Left lung (tissue), 10 donors: ENCODE results near the gene STAB2. TPM values are rescaled to one million over a fixed set of nuclear protein-coding genes. Genes with fewer than 3 reads are reported as not detected.

ENCODE experiments used
- ATAC-seq: fragments of 200-7000 bp; cut with Tn5 transposase; one replicate; pipeline ENCODE4 v1.9.1; 2020; ENCODE audit warnings: moderate library complexity
- DNase-seq, 4 donors: peaks; one replicate each; pipeline ENCODE4 v3.0.0-alpha.2; 2013 to 2020
- H3K27ac ChIP-seq, 2 donors: fragments of 200-600 bp; sonication (generic) in 1 of 2; one replicate each; pipeline versions ENCODE4 v1.5.0 to v1.8.0; 2020 to 2021
- H3K27me3 ChIP-seq, 2 donors: fragments of 200-600 bp; sonication (generic) in 1 of 2; one replicate each; pipeline versions ENCODE4 v1.5.0 to v1.8.0; 2020 to 2021
- H3K36me3 ChIP-seq, 2 donors: fragments of 200-600 bp; sonication (generic) in 1 of 2; one replicate each; pipeline versions ENCODE4 v1.5.0 to v1.8.0; 2020 to 2021
- H3K4me1 ChIP-seq, 2 donors: fragments of 200-600 bp; one replicate each; pipeline ENCODE4 v1.8.0; 2021
- H3K4me3 ChIP-seq, 2 donors: fragments of 200-600 bp; sonication (generic) in 1 of 2; one replicate each; pipeline versions ENCODE4 v1.5.0 to v1.8.0; 2020 to 2021; ENCODE audit warnings: mild to moderate bottlenecking in 1 of 2
- H3K9me3 ChIP-seq, 2 donors: fragments of 200-600 bp; sonication (generic) in 1 of 2; one replicate each; pipeline versions ENCODE4 v1.5.0 to v1.8.0; 2020 to 2021
- intact Hi-C, 2 donors: fragments of 100-400 bp; cut with DNase I; formaldehyde crosslinking; loops; one replicate each; pipeline versions ENCODE4 v1.11.2 to v1.14.2; 2022
- polyA plus RNA-seq, 6 donors: library from polyadenylated mRNA; unstranded; fragments of 120-200 nt; gene quantifications; one replicate each; pipeline ENCODE4 v1.2.1, GENCODE V29; 2013; ENCODE audit not compliant: insufficient read length in 6 of 6
- total RNA-seq, 2 donors: library from RNA; stranded (reverse); fragmentation: NEBNext Ultra II Directional; extraction: Animal tissue kit (Norgen Biotek cat#: 25700); gene quantifications; one replicate each; pipeline ENCODE4 v1.2.1, GENCODE V29; 2021
- TF ChIP-seq, protein P1 (sequence below), 2 donors: fragments of 200-600 bp; sonication (generic) in 1 of 2; IDR thresholded peaks; one replicate each; pipeline versions ENCODE4 v1.5.0 to v1.8.0; 2021; ENCODE audit warnings: antibody characterized with exemption in 2 of 2
- donor health status: DM: no; HTN: yes; CAD: no.
- donor health status: DM: no; HTN: no; CAD: no.

The STAB2 gene
- total and polyA plus RNA-seq, 8 donors, result 1.3 to 41.9 (median 31.5) TPM

DNA sequence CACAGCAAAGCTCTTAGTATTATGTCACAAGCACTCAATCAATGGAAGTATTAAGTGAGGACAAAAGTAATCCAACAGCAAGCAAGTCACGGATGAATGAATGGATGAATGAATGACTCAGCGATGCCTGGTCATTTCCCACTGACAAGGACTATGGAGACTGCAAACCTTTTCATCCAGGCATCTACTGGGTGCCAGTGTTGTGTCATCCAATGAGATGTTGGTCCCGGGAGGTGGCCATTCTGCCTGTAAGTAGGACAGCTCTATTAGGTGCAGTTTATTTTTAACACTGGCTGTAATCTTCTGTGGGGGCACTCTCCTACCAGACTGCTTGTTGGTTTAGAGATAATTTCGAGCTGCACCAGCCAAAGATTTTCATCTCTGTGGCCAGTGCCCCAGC is 39.4 kb downstream of the STAB2 start:
- no peak for ATAC-seq
- Histone ChIP-seq H3K27ac (no peak overlapping the region), H3K27me3 (no peaks in the 10 kb centered on the region), H3K4me1 (no peaks in the 10 kb centered on the region), H3K9me3 (no peaks in the 10 kb centered on the region), H3K36me3 (no peaks in the 10 kb centered on the region), H3K4me3 (no peak overlapping the region)
- intact Hi-C loops, result no loop called here
- peak in 1 of 4 donors; percentile 15 for DNase-seq
- TF ChIP-seq, protein P1, sequence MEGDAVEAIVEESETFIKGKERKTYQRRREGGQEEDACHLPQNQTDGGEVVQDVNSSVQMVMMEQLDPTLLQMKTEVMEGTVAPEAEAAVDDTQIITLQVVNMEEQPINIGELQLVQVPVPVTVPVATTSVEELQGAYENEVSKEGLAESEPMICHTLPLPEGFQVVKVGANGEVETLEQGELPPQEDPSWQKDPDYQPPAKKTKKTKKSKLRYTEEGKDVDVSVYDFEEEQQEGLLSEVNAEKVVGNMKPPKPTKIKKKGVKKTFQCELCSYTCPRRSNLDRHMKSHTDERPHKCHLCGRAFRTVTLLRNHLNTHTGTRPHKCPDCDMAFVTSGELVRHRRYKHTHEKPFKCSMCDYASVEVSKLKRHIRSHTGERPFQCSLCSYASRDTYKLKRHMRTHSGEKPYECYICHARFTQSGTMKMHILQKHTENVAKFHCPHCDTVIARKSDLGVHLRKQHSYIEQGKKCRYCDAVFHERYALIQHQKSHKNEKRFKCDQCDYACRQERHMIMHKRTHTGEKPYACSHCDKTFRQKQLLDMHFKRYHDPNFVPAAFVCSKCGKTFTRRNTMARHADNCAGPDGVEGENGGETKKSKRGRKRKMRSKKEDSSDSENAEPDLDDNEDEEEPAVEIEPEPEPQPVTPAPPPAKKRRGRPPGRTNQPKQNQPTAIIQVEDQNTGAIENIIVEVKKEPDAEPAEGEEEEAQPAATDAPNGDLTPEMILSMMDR (IDR thresholded peaks at IDR 0.05), result no peak

DNA sequence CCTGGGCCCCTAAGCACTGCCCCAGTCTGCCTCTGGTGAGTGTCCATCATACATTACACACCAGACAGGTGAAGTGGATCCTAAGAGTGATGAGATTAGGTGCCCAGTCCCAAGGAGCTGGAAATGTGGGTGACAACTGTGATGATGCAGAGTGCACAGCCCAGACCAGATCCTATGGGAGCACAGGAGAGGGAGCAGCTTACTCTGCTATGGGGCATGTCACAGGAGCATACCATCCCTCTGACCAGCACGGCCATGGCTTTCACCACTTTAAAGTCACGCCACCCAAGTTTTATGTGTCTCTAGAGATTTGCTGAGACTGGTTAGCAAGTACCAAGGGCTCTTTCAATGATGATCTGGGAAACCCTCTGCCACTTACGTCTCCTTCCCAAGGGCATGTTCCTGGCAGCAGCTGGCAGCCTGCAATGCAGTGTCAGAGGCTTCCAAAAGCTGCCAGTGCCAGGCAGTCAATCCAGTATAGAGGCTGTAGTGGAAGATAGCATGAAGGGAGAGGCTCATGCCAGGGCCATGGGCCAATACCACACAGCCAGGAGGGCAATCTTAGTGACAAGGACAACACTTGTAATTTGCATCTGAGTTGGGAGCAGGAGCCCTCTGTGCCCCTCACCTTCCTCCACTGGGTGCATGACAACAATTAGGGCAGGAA is 40.2 kb downstream of the STAB2 start:
- H3K9me3 ChIP-seq, result no peaks in the 10 kb centered on the region
- ATAC-seq, result no peak
- TF ChIP-seq, protein P1 (IDR thresholded peaks at IDR 0.05), result no peak

DNA sequence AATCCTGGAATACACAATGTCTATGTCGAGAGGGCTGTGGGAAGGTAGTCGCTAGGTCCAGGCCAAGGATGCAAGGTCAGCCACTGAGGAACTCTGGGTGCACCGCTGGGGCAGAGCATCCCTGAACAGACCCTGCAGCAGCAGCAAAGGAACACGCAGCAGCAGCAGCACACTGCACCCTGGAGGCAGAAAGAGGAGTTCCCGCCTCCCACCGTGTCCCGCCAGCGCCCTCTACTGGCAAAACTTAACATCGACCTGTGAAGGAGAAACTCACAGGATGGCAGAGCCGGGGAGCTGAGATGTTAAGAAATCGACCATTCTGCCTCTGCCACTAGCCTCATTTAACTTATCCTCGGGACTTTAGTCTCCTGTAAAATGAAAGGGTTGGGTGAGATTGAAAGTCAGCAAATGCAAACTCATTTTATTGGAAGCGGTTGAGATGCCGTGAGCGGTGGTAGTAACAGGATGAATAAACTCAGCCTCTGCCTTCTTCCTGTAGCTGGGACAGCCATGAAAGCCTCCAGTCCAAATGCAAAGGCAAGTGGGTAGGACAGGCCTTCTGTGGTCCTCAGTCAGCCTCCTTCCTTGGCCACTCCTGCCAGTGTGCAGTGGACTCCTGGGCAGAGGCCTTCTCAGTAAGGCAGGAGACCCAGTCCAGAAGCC is 45.6 kb downstream of the STAB2 start:
- no peak overlapping the region for H3K4me3 ChIP-seq
- TF ChIP-seq, protein P1 (IDR thresholded peaks at IDR 0.05), result peak; percentile 42 to 54
- H3K4me1 ChIP-seq, result no peaks in the 10 kb centered on the region
- ATAC-seq, result peak; percentile 87
- intact Hi-C loops, result no loop called here
- DNase-seq, result peak in 2 of 4 donors; percentile 47 to 57
- H3K27me3 ChIP-seq, result no peaks in the 10 kb centered on the region
- no peaks in the 10 kb centered on the region for H3K9me3 ChIP-seq
- no peak overlapping the region for H3K27ac ChIP-seq
- H3K36me3 ChIP-seq, result no peaks in the 10 kb centered on the region

More for the DNA sequence above, 40.2 kb downstream of the STAB2 start:
- intact Hi-C loops, result no loop called here
- Histone ChIP-seq H3K27me3 (no peaks in the 10 kb centered on the region), H3K27ac (no peak overlapping the region), H3K4me3 (no peak overlapping the region), H3K36me3 (no peaks in the 10 kb centered on the region), H3K4me1 (no peaks in the 10 kb centered on the region)
- no peak for DNase-seq

DNA sequence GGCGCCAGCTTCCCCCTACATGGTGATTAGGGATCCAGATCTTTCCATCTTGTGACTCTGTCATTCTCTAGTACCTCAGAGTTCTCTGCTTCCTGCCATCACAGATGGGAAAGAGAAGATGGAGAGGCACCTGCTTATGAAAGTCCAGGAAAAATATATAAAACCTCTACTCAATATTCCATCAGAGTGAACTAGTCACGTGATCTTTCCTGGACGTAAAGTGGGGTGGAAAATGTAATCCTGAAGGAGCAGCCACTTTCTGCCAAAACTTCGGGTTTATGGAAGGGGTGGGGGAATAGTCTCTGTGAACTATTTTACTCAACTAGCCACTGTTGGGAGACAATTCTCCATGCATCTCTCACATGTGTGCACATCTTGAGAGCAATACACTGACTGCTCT is 47.7 kb downstream of the STAB2 start:
- intact Hi-C loops, result no loop called here
- Histone ChIP-seq H3K27ac (no peak overlapping the region), H3K27me3 (no peaks in the 10 kb centered on the region), H3K36me3 (no peaks in the 10 kb centered on the region), H3K4me3 (no peak overlapping the region), H3K4me1 (no peaks in the 10 kb centered on the region), H3K9me3 (no peaks in the 10 kb centered on the region)
- DNase-seq (no peak), ATAC-seq (no peak)
- TF ChIP-seq, protein P1 (IDR thresholded peaks at IDR 0.05), result no peak

DNA sequence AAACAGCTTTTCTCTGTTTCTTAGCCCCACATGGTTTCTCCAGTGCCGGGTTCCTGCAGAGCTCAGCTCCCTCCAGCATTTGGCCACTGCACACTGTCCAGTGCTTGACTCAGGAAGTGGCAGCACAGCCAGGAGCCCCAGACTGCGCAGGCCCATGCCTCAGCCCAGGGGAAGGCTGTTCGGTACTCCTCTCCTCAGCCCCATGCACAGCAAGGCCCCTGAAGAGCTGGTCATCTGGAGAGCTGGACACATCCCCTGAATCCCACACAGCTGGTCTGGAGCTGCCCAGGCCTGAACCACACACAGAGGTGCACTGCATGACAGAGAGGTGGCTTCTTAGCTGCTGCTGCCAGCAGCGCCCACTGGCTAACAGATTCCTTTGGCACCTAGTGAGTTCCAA is 48.3 kb downstream of the STAB2 start:
- intact Hi-C loops, result no loop called here
- no peaks in the 10 kb centered on the region for H3K4me1 ChIP-seq
- peaks cover 0 to 4% of the 10 kb centered on the region in 2 donors for H3K9me3 ChIP-seq
- no peak for ATAC-seq
- DNase-seq, result peak in 1 of 4 donors; percentile 43
- TF ChIP-seq, protein P1 (IDR thresholded peaks at IDR 0.05), result no peak
- H3K27ac ChIP-seq, result no peak overlapping the region
- H3K36me3 ChIP-seq, result no peaks in the 10 kb centered on the region
- H3K4me3 ChIP-seq, result no peak overlapping the region
- no peaks in the 10 kb centered on the region for H3K27me3 ChIP-seq
